HG03064 (cell line): ENCODE results near the gene UQCC3.
"Not testable (repeated sequence)": the region's sequence is repeated elsewhere in the genome, so short reads cannot be mapped to it uniquely, and the experiment has no call there.

Source experiments
- ATAC-seq: cut with Tn5 transposase; IDR thresholded peaks from one replicate; pipeline ENCODE4 v1.9.1; 2021; ENCODE audit warnings: low read depth; ENCODE audit not compliant: unreplicated experiment

UQCC3 gene, protein sequence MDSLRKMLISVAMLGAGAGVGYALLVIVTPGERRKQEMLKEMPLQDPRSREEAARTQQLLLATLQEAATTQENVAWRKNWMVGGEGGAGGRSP

DNA sequence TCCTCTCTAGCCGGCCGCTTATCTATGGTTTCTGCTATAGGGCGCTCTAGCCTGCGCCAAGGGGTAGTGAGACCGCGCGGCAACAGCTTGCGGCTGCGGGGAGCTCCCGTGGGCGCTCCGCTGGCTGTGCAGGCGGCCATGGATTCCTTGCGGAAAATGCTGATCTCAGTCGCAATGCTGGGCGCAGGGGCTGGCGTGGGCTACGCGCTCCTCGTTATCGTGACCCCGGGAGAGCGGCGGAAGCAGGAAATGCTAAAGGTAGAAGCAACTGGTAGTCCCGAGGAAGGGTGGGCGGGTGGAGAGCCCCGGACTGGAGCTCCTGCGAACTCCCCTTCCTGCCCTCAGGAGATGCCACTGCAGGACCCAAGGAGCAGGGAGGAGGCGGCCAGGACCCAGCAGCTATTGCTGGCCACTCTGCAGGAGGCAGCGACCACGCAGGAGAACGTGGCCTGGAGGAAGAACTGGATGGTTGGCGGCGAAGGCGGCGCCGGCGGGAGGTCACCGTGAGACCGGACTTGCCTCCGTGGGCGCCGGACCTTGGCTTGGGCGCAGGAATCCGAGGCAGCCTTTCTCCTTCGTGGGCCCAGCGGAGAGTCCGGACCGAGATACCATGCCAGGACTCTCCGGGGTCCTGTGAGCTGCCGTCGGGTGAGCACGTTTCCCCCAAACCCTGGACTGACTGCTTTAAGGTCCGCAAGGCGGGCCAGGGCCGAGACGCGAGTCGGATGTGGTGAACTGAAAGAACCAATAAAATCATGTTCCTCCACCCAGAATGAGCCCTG is at the start of gene UQCC3, which contains the start of gene LBHD1:
Gene UQCC3 (plus strand): TSS at position 66 of the 782 bp plus-strand sequence. CDS start 73 bp downstream, at position 139.
Gene LBHD1 (minus strand): TSS at position 660 of the 782 bp plus-strand sequence. CDS start 2,236 bp downstream, outside the sequence.
- no peak for ATAC-seq

DNA sequence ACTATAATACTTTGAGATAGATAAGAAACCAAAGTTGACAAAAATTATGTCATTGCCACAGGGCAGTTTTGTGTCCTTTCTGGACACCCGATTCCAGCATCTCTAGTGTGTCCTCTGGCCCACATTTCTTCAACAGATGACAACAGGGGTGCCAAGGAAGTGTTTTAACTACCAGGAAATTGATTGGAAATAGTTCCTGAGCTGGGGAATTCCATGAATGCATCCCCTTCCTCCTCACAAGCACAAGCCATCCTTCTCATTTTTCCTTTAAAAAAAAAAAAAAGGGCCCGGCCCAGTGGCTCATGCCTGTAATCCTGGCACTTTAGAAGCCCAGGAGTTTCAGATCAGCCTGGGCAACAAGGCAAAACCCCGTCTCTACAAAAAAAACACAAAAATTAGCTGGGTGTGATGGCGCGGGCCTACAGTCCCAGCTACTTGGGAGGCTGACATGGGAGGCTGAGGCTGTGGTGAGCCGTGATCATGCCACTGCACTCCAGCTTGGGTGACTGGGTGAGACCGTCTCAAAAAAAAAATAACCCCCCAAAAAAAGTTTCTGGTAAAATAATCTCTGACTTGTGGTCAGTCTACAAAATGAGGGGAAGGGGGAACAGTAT is 48.9 kb upstream of the UQCC3 start:
- no peak for ATAC-seq

DNA sequence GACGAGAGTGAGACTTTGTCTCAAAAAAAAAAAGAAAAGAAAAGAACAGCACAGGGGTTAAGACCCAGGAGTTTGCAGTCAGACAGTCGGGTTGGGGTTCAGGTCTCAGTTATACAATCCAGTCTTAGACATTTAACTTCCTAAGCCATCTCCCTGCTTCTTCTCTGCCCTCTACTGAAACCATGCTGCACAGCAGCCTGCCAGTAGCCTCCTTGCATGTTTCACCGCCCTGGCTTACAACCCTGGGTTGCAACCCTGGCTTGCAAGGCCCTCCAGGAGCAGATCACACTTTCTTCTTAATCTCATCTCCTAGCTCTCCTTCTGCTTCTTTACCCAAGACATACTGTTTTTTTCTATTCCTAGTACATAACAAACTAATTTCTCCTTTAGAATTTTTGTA is 43.8 kb upstream of the UQCC3 start:
- ATAC-seq = no peak

DNA sequence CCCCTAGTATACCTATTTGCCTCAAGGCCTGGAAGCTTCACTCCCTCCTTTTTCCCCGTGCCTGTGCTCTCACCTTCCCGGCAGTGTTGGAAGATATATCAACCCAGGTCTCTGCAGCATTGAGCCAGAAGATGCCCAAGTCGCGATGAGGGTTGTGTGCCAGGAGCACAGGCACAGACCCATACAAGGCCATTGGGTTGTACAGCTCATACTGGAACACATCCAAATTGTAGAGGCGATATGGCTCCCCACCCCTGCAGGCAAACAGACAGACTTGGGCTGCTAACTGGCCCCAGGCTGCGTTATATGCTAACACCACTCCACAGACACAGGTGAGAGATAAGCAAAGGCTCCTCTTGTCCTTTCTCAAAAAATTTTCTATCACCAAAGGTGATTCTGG is 39.0 kb upstream of the UQCC3 start:
- no peak for ATAC-seq

DNA sequence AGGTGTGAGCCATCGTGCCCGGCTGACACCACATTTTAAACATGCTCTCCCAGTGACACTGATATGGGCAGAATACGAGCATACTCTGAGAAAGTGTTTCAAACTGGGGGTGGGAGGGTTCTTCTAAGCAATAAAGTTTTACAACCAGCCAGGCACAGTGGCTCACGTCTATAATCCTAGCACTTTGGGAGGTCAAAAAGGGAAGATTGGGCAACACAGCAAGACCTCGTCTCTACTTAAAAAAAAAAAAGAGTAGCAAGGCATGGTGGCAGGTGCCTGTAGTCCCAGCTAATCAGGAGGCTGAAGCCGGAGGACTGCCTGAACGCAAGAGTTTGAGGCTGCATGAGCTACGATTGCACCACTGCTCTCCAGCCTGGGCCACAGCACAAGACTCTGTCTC is 27.3 kb upstream of the UQCC3 start:
- ATAC-seq = no peak

DNA sequence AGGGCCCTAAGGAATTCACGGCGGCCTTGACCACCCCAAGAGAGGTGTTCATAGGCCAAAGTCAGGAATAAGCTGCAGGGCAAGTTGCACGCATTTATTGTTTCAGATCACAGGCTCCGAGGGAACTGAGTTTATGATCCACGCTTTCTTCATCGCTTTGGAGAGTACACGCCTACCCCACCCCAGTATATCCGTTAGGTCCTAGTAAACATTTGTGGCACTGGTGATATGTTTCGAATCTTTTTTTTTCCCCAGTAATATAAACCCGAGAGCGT is 25.9 kb upstream of the UQCC3 start:
- no peak for ATAC-seq

DNA sequence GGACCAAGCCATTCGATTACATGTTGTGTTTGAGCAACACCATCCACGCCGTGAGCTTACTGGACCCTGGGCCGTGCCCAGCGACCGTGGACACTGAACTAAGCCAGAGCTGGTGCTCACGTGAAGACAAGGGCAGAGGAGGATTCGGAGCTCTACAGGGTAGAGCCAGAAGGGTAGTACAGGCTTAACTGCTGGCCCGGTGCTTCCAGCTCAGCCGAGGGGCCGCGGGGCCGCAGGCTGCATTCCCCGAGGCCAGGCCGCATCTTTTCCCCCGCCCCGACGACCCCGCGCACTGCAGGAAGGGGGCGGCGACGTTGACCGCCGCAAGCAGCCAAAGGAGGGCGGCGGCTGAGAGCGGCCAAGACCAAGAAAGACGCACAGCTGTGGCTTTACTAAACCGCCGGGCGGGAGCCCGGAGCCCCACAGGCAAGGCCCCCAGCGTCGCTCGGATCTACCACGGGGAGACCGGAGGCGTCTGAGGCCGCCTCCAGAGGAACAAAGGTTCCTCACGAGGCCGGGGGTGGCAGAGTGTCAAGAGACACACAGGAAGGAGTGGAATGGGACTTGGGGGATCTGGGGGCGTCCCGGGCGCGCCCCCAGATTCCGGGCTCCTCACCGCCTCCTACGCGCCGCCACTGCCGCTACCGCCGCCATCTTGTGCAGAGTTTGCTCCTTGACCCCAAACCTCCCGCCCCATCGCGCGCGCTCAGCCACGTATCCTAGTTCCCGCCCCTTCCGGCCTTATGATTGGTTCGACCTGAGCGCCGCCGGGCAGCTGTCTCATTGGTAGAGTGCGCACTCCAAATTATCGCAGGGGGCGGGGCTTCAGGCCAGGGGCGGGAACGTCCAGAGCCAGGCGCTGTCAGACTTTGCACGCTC is 25.3 kb upstream of the UQCC3 start, which contains the start of gene GANAB:
Gene GANAB (minus strand): TSS at position 668 of the 879 bp plus-strand sequence. CDS start 14 bp downstream, at position 654.
- ATAC-seq = peak; percentile 84

DNA sequence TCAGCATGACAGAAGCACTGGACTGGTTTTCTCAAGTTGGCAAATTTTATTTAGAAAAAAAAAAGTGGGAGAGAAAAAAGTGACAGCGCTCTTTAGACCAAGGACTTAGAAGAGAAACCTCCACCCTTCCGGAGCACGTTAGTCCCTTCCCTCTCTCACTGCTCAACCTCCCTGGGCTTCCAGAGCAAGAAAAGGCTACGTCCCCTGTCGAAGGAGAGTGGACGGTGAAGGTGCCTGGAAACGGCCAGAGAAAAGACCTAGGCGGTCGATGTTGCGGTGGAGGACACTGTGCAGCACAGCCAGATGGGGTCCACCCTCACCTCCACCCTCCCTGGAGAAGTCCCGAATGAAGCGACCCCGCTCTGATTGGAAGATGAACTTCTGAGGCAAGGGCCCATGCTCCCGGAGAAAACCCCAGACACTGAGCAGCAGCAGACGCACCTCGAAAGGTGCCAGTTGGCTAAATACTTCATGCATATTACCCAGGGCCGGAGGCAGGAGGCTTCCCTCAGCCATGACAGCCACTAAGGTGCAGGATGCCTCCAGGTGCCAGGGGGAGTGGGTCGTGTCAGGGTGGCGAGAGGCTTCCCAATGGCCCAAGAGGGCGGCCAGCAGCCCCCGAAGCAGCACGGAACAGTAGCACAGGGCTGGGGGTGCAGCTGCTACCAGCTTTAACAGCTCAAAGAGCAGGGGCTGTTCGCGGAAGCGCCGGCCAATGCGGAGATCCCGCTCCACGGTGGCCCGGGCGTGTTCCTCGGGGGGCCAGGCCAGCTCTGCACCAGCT is 24.5 kb upstream of the UQCC3 start:
- no peak for ATAC-seq

DNA sequence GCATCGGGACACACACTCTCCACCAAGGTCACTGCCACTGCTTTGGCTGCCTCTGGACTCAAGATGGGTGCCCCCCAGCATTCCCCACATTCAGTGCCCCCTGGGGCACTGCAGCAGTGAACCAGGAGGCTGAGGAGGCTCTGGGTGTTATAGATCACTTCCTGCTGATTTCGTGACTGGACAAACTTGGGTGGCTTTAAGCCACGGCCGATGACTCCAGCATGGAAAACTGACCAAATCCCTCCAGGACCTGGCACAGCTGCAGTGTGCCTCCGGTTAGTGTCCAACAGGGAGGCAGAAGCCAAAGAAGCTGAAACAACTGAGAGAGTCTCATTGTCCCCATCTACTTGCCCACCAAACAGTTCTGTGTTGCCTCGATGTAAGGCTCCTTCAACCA is 23.9 kb upstream of the UQCC3 start:
- no peak for ATAC-seq

DNA sequence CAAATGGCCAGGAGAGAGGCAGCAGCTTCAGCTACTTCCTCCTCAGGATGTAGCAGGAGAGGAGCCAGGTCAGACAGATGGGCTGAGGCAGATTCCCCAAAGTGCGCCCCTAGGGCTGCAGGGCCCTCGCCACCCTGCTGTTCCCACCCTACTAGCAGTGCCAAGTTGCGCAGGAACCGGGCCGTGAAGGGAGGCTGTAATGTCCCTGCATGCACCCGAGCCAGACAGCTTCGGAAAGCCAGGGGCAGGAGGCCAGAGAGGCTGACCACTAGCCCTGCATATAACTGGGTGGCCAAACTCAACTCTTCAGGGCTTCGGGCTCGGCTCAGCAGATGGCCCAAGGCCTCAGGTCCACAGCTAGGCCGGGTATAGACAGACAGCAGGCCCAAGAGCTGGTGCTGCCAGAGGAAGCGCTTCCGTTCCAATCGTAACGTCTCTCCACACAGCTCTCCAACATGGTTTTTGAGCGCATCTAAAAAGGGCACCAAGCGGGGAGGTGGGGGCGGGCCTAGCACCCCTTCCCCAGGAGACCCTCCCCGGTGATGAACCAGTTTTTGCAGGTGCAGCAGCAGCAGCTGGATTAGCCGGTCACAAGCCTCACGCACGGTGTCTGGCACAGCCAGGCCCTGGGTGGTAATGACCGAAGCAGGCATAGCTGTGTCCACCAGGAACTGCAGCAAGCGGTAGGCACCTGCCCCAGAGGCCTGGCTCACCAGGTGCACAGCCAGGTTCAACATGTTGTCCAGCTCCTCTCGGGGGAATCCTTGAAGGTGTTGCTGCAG is 23.1 kb upstream of the UQCC3 start:
- no peak for ATAC-seq

DNA sequence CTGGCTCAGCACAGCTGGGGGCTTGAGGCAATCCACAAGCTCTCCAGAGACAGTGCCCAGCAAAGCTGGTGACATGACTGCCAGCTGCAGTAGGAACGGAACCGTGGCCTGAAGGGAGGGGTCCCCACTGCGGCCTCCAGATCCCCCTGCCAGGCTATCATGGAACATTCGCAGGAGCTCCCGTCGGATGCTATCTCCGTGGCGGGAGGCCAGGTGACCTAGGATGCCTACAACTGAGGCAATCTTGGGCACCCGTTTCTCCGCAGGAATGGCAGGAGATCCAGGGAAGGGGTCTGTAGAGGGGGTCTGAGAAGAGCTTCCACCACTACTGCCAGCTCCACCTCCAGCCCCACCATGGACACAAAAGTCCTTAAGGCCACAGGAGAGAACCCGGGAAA is 22.5 kb upstream of the UQCC3 start:
- ATAC-seq = no peak

DNA sequence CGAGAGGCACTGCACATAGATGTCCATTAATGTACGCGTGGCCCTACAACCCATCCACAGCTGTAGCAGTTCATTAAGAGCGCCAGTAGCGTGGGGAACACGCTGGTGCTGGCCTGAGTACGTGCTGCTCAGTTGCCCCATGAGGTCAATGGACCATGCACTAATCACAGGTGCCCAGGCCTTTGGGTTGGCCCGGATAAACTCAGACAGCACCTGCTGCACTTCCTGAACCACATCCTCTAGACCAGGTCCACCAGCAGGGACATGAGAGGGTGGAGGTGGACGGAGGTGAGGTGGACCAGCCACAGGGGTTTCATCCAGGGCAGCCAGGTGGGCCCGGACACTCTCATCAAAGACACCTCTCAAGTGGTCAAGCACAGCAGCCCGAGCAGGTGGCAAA is 22.0 kb upstream of the UQCC3 start:
- ATAC-seq = no peak

DNA sequence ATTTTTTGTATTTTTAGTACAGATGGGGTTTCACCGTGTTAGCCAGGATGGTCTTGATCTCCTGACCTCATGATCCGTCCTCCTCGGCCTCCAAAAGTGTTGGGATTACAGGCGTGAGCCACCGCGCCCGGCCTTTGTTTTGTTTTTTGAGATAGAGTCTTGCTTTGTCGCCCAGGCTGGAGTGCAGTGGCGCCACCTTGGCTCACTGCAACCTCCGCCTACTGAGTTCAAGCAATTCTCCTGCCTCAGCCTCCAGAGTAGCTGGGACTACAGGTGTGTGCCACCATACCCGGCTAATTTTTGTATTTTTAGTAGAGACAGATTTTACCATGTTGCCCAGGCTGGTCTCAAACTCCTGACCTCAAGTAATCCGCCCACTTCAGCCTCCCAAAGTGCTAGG is 21.2 kb upstream of the UQCC3 start:
- ATAC-seq = not testable (repeated sequence)

DNA sequence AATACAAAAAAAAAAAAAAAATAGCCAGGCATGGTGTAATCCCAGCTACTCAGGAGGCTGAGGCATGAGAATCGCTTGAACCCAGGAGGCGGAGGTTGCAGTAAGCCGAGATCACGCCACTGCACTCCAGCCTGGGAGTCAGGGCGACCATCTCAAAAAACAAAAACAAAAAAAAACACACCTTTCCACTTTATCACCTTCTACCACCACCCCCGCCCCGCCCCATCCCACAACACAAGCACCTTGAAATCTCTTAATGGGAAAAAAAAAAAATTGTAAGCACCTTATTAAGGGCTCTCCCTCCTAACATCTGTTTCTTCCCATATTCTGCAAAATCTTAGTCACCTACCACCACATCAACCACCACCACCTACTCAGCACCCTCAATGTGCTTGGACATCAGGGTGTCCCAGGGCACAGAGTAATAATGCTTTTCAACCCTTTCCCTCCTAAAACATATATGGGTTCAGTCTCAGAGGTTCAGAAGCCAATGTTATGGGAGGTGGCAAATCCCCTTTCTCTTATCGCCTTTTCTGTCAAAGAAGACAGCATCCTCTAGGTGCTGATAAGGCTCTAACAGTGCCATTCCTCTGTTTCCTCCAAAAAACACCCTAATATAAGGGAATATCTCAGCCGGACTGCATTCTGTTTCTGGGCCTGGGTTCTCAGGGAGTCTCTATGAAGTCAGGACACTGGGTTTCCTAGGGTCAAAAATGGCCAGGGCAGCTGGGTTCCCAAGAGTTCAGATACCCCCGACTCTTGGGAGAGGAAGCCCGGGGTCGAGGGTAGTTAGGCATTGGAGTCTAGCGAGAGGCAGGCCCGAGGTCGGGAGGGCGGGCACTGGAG is 19.1 kb upstream of the UQCC3 start:
- ATAC-seq = no peak

DNA sequence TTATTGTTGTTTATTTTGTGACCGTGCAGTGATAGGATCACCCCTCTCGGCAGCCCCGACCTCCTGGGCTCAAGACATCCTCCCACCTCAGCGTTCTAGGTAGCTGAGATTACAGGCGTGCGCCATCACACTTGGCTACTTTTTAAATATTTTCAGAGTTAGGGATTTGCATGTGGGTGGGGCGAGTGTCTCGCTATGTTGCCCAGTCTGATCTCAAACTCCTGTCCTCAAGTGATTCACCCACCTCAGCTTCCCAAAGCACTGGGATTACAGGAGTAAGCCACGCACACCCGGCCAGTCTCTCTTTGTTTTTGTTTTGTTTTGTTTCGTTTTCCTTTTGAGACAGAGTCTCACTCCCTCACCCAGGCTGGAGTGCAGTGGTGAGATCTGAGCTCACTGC is 17.2 kb upstream of the UQCC3 start:
- ATAC-seq = no peak

DNA sequence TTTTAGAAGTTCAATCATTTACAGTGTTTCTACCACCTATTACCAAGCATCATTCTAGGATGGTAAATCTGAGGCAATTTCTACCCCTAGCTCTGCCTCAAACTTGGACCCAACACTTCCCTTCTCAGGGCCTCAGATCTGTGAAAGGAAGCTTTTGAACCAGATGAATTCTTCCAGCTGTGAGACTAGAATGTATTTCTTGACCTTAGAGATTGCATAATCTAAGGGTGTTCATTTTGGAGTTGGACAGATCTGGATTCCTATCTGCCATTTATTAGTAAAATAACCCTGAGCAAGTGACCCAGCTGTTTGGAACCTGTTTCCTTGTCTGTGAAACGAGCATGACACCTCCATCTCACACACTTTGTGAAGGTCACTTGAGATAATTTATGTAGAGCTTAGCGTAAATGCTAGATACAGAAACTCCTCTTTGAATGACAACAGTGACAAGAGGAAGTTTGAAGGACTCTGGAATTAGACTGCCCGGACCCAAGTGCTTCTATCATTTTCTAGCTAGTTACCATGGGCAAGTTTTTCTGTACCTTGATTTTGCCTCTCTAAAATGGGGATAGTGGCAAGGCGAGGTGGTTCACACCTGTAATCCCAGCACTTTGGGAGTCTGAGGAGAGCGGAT is 14.6 kb upstream of the UQCC3 start:
- no peak for ATAC-seq

DNA sequence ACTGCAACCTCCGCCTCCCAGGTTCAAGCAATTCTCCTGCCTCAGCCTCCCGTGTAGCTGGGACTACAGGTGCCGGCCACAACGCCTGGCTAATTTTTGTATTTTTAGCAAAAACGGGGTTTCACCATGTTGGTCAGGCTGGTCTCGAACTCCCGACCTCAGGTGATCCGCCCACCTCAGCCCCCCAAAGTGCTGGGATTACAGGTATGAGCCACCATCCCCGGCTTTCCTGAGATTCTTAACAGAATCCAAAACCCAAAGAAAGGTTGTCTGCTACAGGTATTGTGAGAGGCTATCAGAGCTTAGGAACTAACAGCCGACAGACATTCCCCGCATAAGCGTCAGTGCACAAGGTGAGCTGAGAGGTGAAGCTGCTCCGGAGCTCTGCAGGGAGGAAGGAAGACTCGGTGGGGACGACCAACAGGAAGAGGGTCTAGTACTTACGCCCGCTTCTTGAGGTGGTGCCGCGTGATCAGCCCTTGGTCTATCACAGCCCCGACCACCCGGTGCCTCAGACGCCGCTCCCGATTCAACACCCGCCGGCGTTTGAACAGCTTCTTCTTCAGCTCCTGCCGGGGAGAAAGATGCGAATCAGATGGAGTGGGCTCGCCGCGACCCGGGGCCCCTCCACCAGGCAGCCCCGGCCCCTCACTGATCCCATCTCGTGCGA is 6.9 kb upstream of the UQCC3 start:
- ATAC-seq = peak; percentile 29
